Breast epithelium (tissue), 4 donors: ENCODE data around the gene ADPRM. TPM values are rescaled to one million over a fixed set of nuclear protein-coding genes. Genes with fewer than 3 reads are reported as not detected.

Source experiments
- DNase-seq, 2 donors: peaks; one replicate each; pipeline ENCODE4 v3.0.0-alpha.2; 2019; ENCODE audit warnings: low spot score in 2 of 2
- H3K27ac ChIP-seq, 2 donors: fragments of 200-600 bp; sonication (generic) in 1 of 2; one replicate each; pipeline ENCODE4 v1.5.1; 2016 to 2019; ENCODE audit warnings: mild to moderate bottlenecking in 1 of 2
- H3K27me3 ChIP-seq, 2 donors: fragments of 200-600 bp; sonication (generic) in 1 of 2; one replicate each; pipeline versions ENCODE4 v1.5.1 to v1.6.0; 2017 to 2019; ENCODE audit warnings: control low read depth in 1 of 2, mild to moderate bottlenecking in 1 of 2
- H3K36me3 ChIP-seq: fragments of 200-600 bp; one replicate; pipeline ENCODE4 v1.5.1; 2019
- H3K4me1 ChIP-seq, 2 donors: fragments of 200-600 bp; sonication (generic); one replicate each; pipeline ENCODE4 v1.5.1; 2016 to 2019; ENCODE audit warnings: control low read depth in 1 of 2
- H3K4me3 ChIP-seq, 3 donors: fragments of 200-600 bp; sonication (generic); 1 replicate in 2 of 3; 2 replicates in 1 of 3; pipeline ENCODE4 v1.5.1; 2016 to 2019; ENCODE audit warnings: mild to moderate bottlenecking in 3 of 3, moderate library complexity in 2 of 3
- H3K9me3 ChIP-seq, 2 donors: fragments of 200-600 bp; sonication (generic) in 1 of 2; one replicate each; pipeline ENCODE4 v1.5.1; 2016 to 2019; ENCODE audit warnings: control low read depth in 1 of 2
- POLR2A ChIP-seq: fragments of 450-650 bp; IDR thresholded peaks from one replicate; pipeline ENCODE4 v1.6.1; 2016; ENCODE audit warnings: antibody characterized with exemption, mild to moderate bottlenecking, moderate library complexity
- POLR2AphosphoS5 ChIP-seq, 3 donors: sonication (generic); formaldehyde crosslinking; IDR thresholded peaks; one replicate each; pipeline ENCODE4 v1.6.1; 2017; ENCODE audit warnings: antibody characterized with exemption in 3 of 3
- intact Hi-C: fragments of 100-400 bp; cut with DNase I; formaldehyde crosslinking; loops from one replicate; pipeline ENCODE4 v1.15.1; 2023; ENCODE audit warnings: low total_unique reads
- total RNA-seq, 3 donors: library from RNA; depleted of rRNA; stranded (reverse); fragments of >200 nt; gene quantifications; one replicate each; pipeline ENCODE4 v1.1.0, GENCODE V29; 2016
- TF ChIP-seq, protein P1 (sequence below), 3 donors: fragments of 450-650 bp; IDR thresholded peaks; one replicate each; pipeline ENCODE4 v1.5.1; 2016 to 2017; ENCODE audit warnings: antibody characterized with exemption in 3 of 3, mild to moderate bottlenecking in 3 of 3, moderate library complexity in 3 of 3

The ADPRM gene
- total RNA-seq, 3 donors from 2014 or later = 15.2 to 31.0 (median 24.6) TPM

DNA sequence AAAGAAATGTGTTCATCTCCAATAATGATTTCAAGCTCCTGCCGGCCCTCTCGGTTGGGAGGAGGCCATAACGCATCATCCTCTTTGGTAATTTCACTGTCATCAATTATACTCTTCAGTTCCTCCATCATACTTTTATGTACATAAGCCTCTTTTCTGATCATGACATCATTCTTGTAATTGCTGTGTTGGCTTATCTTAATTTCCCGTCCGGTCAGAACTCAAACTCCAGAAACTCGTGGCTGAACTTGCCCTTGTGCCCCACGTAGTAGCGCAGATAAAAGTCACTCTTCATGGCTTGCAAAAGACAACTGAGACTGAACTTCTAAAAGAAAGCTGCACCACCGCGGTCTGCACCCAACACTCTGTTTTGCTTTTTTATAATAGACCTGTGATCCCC, 18.8 kb downstream of the ADPRM start:
- no peak overlapping the region for H3K27ac ChIP-seq
- H3K9me3 ChIP-seq = no peaks in the 10 kb centered on the region
- DNase-seq = no peak
- no peaks in the 10 kb centered on the region for H3K4me1 ChIP-seq
- intact Hi-C loops = no loop called here
- TF ChIP-seq POLR2AphosphoS5 (IDR thresholded peaks at IDR 0.05) (no peak), POLR2A (no peak)
- TF ChIP-seq, protein P1, sequence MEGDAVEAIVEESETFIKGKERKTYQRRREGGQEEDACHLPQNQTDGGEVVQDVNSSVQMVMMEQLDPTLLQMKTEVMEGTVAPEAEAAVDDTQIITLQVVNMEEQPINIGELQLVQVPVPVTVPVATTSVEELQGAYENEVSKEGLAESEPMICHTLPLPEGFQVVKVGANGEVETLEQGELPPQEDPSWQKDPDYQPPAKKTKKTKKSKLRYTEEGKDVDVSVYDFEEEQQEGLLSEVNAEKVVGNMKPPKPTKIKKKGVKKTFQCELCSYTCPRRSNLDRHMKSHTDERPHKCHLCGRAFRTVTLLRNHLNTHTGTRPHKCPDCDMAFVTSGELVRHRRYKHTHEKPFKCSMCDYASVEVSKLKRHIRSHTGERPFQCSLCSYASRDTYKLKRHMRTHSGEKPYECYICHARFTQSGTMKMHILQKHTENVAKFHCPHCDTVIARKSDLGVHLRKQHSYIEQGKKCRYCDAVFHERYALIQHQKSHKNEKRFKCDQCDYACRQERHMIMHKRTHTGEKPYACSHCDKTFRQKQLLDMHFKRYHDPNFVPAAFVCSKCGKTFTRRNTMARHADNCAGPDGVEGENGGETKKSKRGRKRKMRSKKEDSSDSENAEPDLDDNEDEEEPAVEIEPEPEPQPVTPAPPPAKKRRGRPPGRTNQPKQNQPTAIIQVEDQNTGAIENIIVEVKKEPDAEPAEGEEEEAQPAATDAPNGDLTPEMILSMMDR (IDR thresholded peaks at IDR 0.05) = no peak
- H3K4me3 ChIP-seq = no peak overlapping the region
- H3K27me3 ChIP-seq = no peaks in the 10 kb centered on the region
- H3K36me3 ChIP-seq = no peaks in the 10 kb centered on the region

GRCh38 chr17:10718547-10718946, 21.2 kb downstream of the ADPRM start:
- H3K27me3 ChIP-seq = no peaks in the 10 kb centered on the region
- H3K9me3 ChIP-seq = no peaks in the 10 kb centered on the region
- no peak for DNase-seq
- TF ChIP-seq POLR2A (no peak), POLR2AphosphoS5 (IDR thresholded peaks at IDR 0.05) (no peak)
- TF ChIP-seq, protein P1 (IDR thresholded peaks at IDR 0.05) = no peak
- H3K4me1 ChIP-seq = no peaks in the 10 kb centered on the region
- no peak overlapping the region for H3K27ac ChIP-seq
- H3K36me3 ChIP-seq = no peaks in the 10 kb centered on the region
- no peak overlapping the region for H3K4me3 ChIP-seq
- intact Hi-C loops = no loop called here

- H3K27ac ChIP-seq = no peak overlapping the region
- no peaks in the 10 kb centered on the region for H3K36me3 ChIP-seq
- H3K27me3 ChIP-seq = no peaks in the 10 kb centered on the region
- no peak overlapping the region for H3K4me3 ChIP-seq
- H3K4me1 ChIP-seq = no peaks in the 10 kb centered on the region
- no peak for DNase-seq
- H3K9me3 ChIP-seq = no peaks in the 10 kb centered on the region
- TF ChIP-seq, protein P1 (IDR thresholded peaks at IDR 0.05) = no peak
- TF ChIP-seq POLR2AphosphoS5 (IDR thresholded peaks at IDR 0.05) (no peak), POLR2A (no peak)
- intact Hi-C loops = no loop called here
These were observed 27.3 kb downstream of the ADPRM start for GRCh38 chr17:10724546-10725195.

- no peak for DNase-seq
- Histone ChIP-seq H3K27me3 (no peaks in the 10 kb centered on the region), H3K4me3 (no peak overlapping the region), H3K27ac (no peak overlapping the region), H3K36me3 (no peaks in the 10 kb centered on the region), H3K9me3 (no peaks in the 10 kb centered on the region), H3K4me1 (no peaks in the 10 kb centered on the region)
- intact Hi-C loops = no loop called here
- TF ChIP-seq POLR2A (no peak), POLR2AphosphoS5 (IDR thresholded peaks at IDR 0.05) (no peak)
- TF ChIP-seq, protein P1 (IDR thresholded peaks at IDR 0.05) = no peak
These were observed 27.9 kb downstream of the ADPRM start for GRCh38 chr17:10725262-10725661.

DNA sequence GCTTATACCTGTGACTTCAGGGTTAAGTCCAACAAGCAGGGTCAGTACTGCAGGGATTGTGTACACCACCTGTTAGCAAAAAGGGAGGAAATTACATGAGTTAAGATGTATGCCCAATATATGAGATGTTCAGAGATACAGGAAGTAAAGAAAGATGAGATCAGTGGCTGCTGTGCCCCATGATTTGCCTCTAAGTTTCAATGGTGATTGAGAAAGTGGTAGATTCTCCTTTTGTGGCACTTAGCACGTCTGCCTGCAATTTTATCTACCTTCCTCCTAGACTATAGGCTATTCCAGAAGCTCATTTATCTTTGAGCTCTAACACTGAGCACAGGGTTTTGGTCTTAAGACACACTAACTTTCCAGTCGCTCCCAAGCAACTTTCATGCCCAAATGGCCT, 28.8 kb downstream of the ADPRM start:
- no peaks in the 10 kb centered on the region for H3K36me3 ChIP-seq
- H3K4me1 ChIP-seq = no peaks in the 10 kb centered on the region
- H3K9me3 ChIP-seq = no peaks in the 10 kb centered on the region
- no peak overlapping the region for H3K27ac ChIP-seq
- intact Hi-C loops = no loop called here
- H3K4me3 ChIP-seq = no peak overlapping the region
- TF ChIP-seq POLR2AphosphoS5 (IDR thresholded peaks at IDR 0.05) = no peak
- TF ChIP-seq, protein P1 (IDR thresholded peaks at IDR 0.05) = no peak
- TF ChIP-seq POLR2A = no peak
- no peak for DNase-seq
- no peaks in the 10 kb centered on the region for H3K27me3 ChIP-seq
